Endodermal cell (in vitro differentiated cells): Measurements from ENCODE around the gene FSTL1. TPM values are rescaled to one million over a fixed set of nuclear protein-coding genes. Genes with fewer than 3 reads are reported as not detected.

Experiments used
- DNase-seq: peaks from one replicate; pipeline ENCODE4 v3.0.0-alpha.2; 2017
- H3K27ac ChIP-seq: 2 replicates; pipeline ENCODE4 v1.5.1; 2013; ENCODE audit warnings: mild to moderate bottlenecking, low read depth, low read length, moderate library complexity
- H3K27me3 ChIP-seq: 2 replicates; pipeline ENCODE4 v1.6.1; 2013; ENCODE audit warnings: mild to moderate bottlenecking, low read length, moderate library complexity; ENCODE audit not compliant: insufficient read depth, control insufficient read depth, poor library complexity, severe bottlenecking
- H3K36me3 ChIP-seq: 2 replicates; pipeline ENCODE4 v1.7.0; 2013; ENCODE audit warnings: mild to moderate bottlenecking, low read length, moderate library complexity; ENCODE audit not compliant: control insufficient read depth, insufficient read depth
- H3K4me1 ChIP-seq: one replicate; pipeline ENCODE4 v1.7.0; 2013; ENCODE audit warnings: low read length; ENCODE audit not compliant: control insufficient read depth, insufficient read depth
- H3K4me3 ChIP-seq: 2 replicates; pipeline ENCODE4 v1.5.1; 2013; ENCODE audit warnings: mild to moderate bottlenecking, low read length, moderate library complexity
- H3K9ac ChIP-seq: 2 replicates; pipeline ENCODE4 v1.6.1; 2013; ENCODE audit warnings: mild to moderate bottlenecking, low read length, moderate library complexity; ENCODE audit not compliant: poor library complexity, severe bottlenecking; ENCODE audit errors: extremely low read depth
- H3K9me3 ChIP-seq: 2 replicates; pipeline ENCODE4 v1.6.1; 2013; ENCODE audit warnings: mild to moderate bottlenecking, low read length, moderate library complexity; ENCODE audit not compliant: control insufficient read depth
- H3K27ac Mint-ChIP-seq: 2 replicates; pipeline ENCODE4 v1.8.0; 2020; ENCODE audit warnings: mixed read lengths
- H3K27me3 Mint-ChIP-seq: 2 replicates; pipeline ENCODE4 v1.8.0; 2021; ENCODE audit warnings: mild to moderate bottlenecking, mixed read lengths; ENCODE audit not compliant: insufficient read depth
- H3K36me3 Mint-ChIP-seq: 2 replicates; pipeline ENCODE4 v1.8.0; 2020; ENCODE audit warnings: low read depth, mixed read lengths
- H3K4me1 Mint-ChIP-seq: 2 replicates; pipeline ENCODE4 v1.8.0; 2020; ENCODE audit warnings: mixed read lengths
- H3K4me3 Mint-ChIP-seq: 2 replicates; pipeline ENCODE4 v1.8.0; 2020; ENCODE audit warnings: mild to moderate bottlenecking, moderate library complexity, mixed read lengths
- H3K9me3 Mint-ChIP-seq: 2 replicates; pipeline ENCODE4 v1.8.0; 2020; ENCODE audit warnings: mild to moderate bottlenecking, mixed read lengths
- CTCF ChIP-seq: fragments of 200-600 bp; sonication (generic); conservative IDR thresholded peaks from 2 replicates; pipeline ENCODE4 v1.5.0; 2021; ENCODE audit warnings: antibody characterized with exemption, mild to moderate bottlenecking
- WGBS, 2 experiments: methylation state at CpG; one replicate each; pipeline versions ENCODE4 v1.1.5 to v1.1.7; 2013; ENCODE audit warnings: missing lambda C conversion rate in 2 of 2, mixed read lengths in 1 of 2; ENCODE audit not compliant: insufficient coverage in 1 of 2, insufficient read length in 1 of 2; 5-methylcytosine and 5-hydroxymethylcytosine counted together
- total RNA-seq, 2 donors: library from RNA; stranded (reverse); fragmentation: NEBNext Ultra II Directional in 1 of 2; extraction: Animal tissue kit (Norgen Biotek cat#: 25700) in 1 of 2; gene quantifications; 2 replicates in 1 of 2; 3 replicates in 1 of 2; pipeline ENCODE4 v1.2.1, GENCODE V29; 2021

FSTL1 gene
- total RNA-seq, 2 donors from 2014 or later: 309 to 379 TPM

DNA sequence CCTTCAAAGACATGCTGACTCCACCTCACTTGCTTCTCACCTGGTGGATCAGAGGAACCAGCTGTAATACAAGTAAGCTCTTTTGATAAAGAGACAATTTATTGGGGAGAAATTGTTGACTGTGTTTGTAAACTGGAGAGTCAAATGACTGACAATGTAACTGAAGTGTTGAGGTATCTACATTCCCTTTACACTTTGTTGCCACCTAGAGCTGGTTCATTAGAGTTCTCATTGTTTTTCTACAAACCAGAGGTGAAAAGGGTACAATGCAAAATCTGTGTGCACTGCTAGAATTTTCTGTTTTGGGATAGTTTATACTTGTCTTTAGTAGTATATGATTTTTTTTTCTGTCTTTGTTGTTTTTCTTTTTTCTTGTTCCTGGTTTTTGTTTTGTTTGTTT lies 93.0 kb downstream of the FSTL1 start:
- H3K9ac ChIP-seq: no peak overlapping the region
- H3K27me3 Mint-ChIP-seq: peaks cover 3% of the 10 kb centered on the region

GRCh38 chr3:120355486-120355885 lies 95.3 kb downstream of the FSTL1 start:
- peaks cover 4% of the 10 kb centered on the region for H3K27me3 Mint-ChIP-seq

More for the DNA sequence above, 93.0 kb downstream of the FSTL1 start:
- H3K9me3 ChIP-seq: no peaks in the 10 kb centered on the region
- no peaks in the 10 kb centered on the region for H3K27me3 ChIP-seq
- TF ChIP-seq CTCF: peak; percentile 22
- Mint-ChIP-seq H3K4me1 (peaks cover 1% of the 10 kb centered on the region), H3K4me3 (no peak overlapping the region), H3K9me3 (no peaks in the 10 kb centered on the region), H3K36me3 (no peaks in the 10 kb centered on the region), H3K27ac (no peak overlapping the region)
- no peak overlapping the region for H3K27ac ChIP-seq
- H3K4me1 ChIP-seq: no peaks in the 10 kb centered on the region
- H3K36me3 ChIP-seq: no peaks in the 10 kb centered on the region
- DNase-seq: no peak
- no peak overlapping the region for H3K4me3 ChIP-seq

GRCh38 chr3:120353463-120353862 lies 97.3 kb downstream of the FSTL1 start:
- no peaks in the 10 kb centered on the region for H3K36me3 Mint-ChIP-seq
- peaks cover 5% of the 10 kb centered on the region for H3K27me3 Mint-ChIP-seq
- H3K4me1 Mint-ChIP-seq: peaks cover 3% of the 10 kb centered on the region
- no peak for DNase-seq
- Histone ChIP-seq H3K27ac (no peak overlapping the region), H3K36me3 (no peaks in the 10 kb centered on the region), H3K9me3 (no peaks in the 10 kb centered on the region), H3K27me3 (peaks cover 7% of the 10 kb centered on the region), H3K9ac (no peak overlapping the region), H3K4me3 (no peak overlapping the region), H3K4me1 (no peaks in the 10 kb centered on the region)
- H3K4me3 Mint-ChIP-seq: no peak overlapping the region
- H3K27ac Mint-ChIP-seq: no peak overlapping the region
- TF ChIP-seq CTCF: no peak
- no peaks in the 10 kb centered on the region for H3K9me3 Mint-ChIP-seq

More at GRCh38 chr3:120355486-120355885, 95.3 kb downstream of the FSTL1 start:
- peaks cover 1% of the 10 kb centered on the region for H3K4me1 Mint-ChIP-seq
- Histone ChIP-seq H3K27me3 (no peaks in the 10 kb centered on the region), H3K27ac (no peak overlapping the region), H3K4me1 (no peaks in the 10 kb centered on the region), H3K9ac (no peak overlapping the region), H3K36me3 (no peaks in the 10 kb centered on the region), H3K9me3 (no peaks in the 10 kb centered on the region), H3K4me3 (no peak overlapping the region)
- 100% methylated on average over 1 of the region's 1 CpG; no CpG with 5 or more reads in 1 of the 2 experiments for WGBS, 2 experiments
- H3K36me3 Mint-ChIP-seq: no peaks in the 10 kb centered on the region
- no peak for DNase-seq
- no peak overlapping the region for H3K4me3 Mint-ChIP-seq
- no peak overlapping the region for H3K27ac Mint-ChIP-seq
- H3K9me3 Mint-ChIP-seq: no peaks in the 10 kb centered on the region
- no peak for TF ChIP-seq CTCF
